Right ventricle myocardium inferior (tissue), 1 donor: ENCODE results near the gene CASP2. TPM values are rescaled to one million over a fixed set of nuclear protein-coding genes. Genes with fewer than 3 reads are reported as not detected.

Experiments
- ATAC-seq: fragments of 200-7000 bp; cut with Tn5 transposase; one replicate; pipeline ENCODE4 v1.9.1; 2020; ENCODE audit warnings: mild to moderate bottlenecking, moderate library complexity
- DNase-seq: peaks from one replicate; pipeline ENCODE4 v3.0.0; 2021; ENCODE audit errors: missing footprints
- intact Hi-C: fragments of 100-400 bp; cut with DNase I; formaldehyde crosslinking; loops from one replicate; pipeline ENCODE4 v1.11.0; 2022
- total RNA-seq: library from RNA; stranded (reverse); fragmentation: NEBNext Ultra II Directional; extraction: Animal tissue kit (Norgen Biotek cat#: 25700); gene quantifications from one replicate; pipeline ENCODE4 v1.2.1, GENCODE V29; 2021
- donor health status: DM: no; HTN: yes; CAD: no; lungs with severe emphysema.

The CASP2 gene
- total RNA-seq, 1 donor from 2014 or later = 11.8 TPM

- intact Hi-C loops = no loop called here
- DNase-seq (no peak), ATAC-seq (peak; percentile 74)
These were observed 30.5 kb downstream of the CASP2 start for GRCh38 chr7:143318661-143319060.

GRCh38 chr7:143320620-143321019 lies 32.5 kb downstream of the CASP2 start:
- no peak for DNase-seq
- intact Hi-C loops = no loop called here
- ATAC-seq = no peak

GRCh38 chr7:143321242-143321641 lies 33.1 kb downstream of the CASP2 start:
- no peak for ATAC-seq
- peak; percentile 74 for DNase-seq
- intact Hi-C loops = no loop called here

- DNase-seq (no peak), ATAC-seq (no peak)
- intact Hi-C loops = no loop called here
These were observed 33.6 kb downstream of the CASP2 start for GRCh38 chr7:143321734-143322133.

GRCh38 chr7:143322760-143323633 lies 34.8 kb downstream of the CASP2 start:
- intact Hi-C loops = no loop called here
- DNase-seq = no peak
- peak; percentile 56 for ATAC-seq

GRCh38 chr7:143323653-143324052 lies 35.5 kb downstream of the CASP2 start:
- ATAC-seq = no peak
- intact Hi-C loops = no loop called here

GRCh38 chr7:143325240-143325639 lies 37.1 kb downstream of the CASP2 start:
- intact Hi-C loops = no loop called here
- DNase-seq (no peak), ATAC-seq (no peak)

More at GRCh38 chr7:143323653-143324052, 35.5 kb downstream of the CASP2 start:
- no peak for DNase-seq

- intact Hi-C loops = no loop called here
- no peak for DNase-seq
- no peak for ATAC-seq
These were observed 39.8 kb downstream of the CASP2 start for GRCh38 chr7:143327903-143328302.

GRCh38 chr7:143329471-143330170 lies 41.5 kb downstream of the CASP2 start:
- no peak for DNase-seq
- no peak for ATAC-seq
- intact Hi-C loops = no loop called here

GRCh38 chr7:143331179-143331801 lies 43.1 kb downstream of the CASP2 start:
- intact Hi-C loops = no loop called here

GRCh38 chr7:143334244-143334643 lies 46.1 kb downstream of the CASP2 start:
- intact Hi-C loops = no loop called here
- ATAC-seq = no peak
- no peak for DNase-seq

More at GRCh38 chr7:143331179-143331801, 43.1 kb downstream of the CASP2 start:
- DNase-seq (no peak), ATAC-seq (no peak)

- intact Hi-C loops = no loop called here
- ATAC-seq (no peak), DNase-seq (no peak)
These were observed 49.1 kb downstream of the CASP2 start for GRCh38 chr7:143337216-143337615.

- DNase-seq (no peak), ATAC-seq (no peak)
- intact Hi-C loops = no loop called here
These were observed 53.7 kb downstream of the CASP2 start for GRCh38 chr7:143341842-143342241.

GRCh38 chr7:143343596-143343995 lies 55.4 kb downstream of the CASP2 start:
- ATAC-seq = no peak
- intact Hi-C loops = no loop called here
- DNase-seq = no peak

- DNase-seq (peak; percentile 89), ATAC-seq (peak; percentile 60)
- intact Hi-C loops = no loop called here
These were observed 57.3 kb downstream of the CASP2 start for GRCh38 chr7:143345428-143345900.

GRCh38 chr7:143346018-143346417 lies 57.9 kb downstream of the CASP2 start:
- no peak for ATAC-seq
- intact Hi-C loops = no loop called here
- DNase-seq = no peak

GRCh38 chr7:143347950-143348349 lies 59.8 kb downstream of the CASP2 start:
- DNase-seq (no peak), ATAC-seq (no peak)
- intact Hi-C loops = no loop called here

- intact Hi-C loops = no loop called here
- DNase-seq = no peak
These were observed 62.9 kb downstream of the CASP2 start for GRCh38 chr7:143351060-143351459.

GRCh38 chr7:143351574-143351973 lies 63.4 kb downstream of the CASP2 start:
- ATAC-seq = no peak
- intact Hi-C loops = no loop called here
- DNase-seq = no peak

More at GRCh38 chr7:143351060-143351459, 62.9 kb downstream of the CASP2 start:
- no peak for ATAC-seq
